ENCODE results near the gene TRAIP.
"Not testable (repeated sequence)": the region's sequence is repeated elsewhere in the genome, so short reads cannot be mapped to it uniquely, and the experiment has no call there.

TRAIP gene

GRCh38 chr3:49856181-49857005, at the start of gene TRAIP:
Gene TRAIP (minus strand): TSS chr3:49856564. CDS start chr3:49856453, 111 bp downstream.
- peak; percentile 84 to 96 (median 91) for DNase-seq (ENCODE audit: low read depth in 4 of 4, low spot score in 1 of 4)

GRCh38 chr3:49904448-49904847, 48.1 kb upstream of the TRAIP start:
- not testable (repeated sequence) for DNase-seq (ENCODE audit: low read depth in 4 of 4, low spot score in 1 of 4)

GRCh38 chr3:49903451-49904424, 47.4 kb upstream of the TRAIP start, which contains the start of gene MST1R:
Gene MST1R (minus strand): TSS chr3:49903873. CDS start chr3:49903609, 264 bp downstream.
- peak; percentile 46 to 82 (median 62) for DNase-seq (ENCODE audit: low read depth in 4 of 4, low spot score in 1 of 4)

GRCh38 chr3:49902511-49903345, 46.4 kb upstream of the TRAIP start:
- no peak for DNase-seq (ENCODE audit: low read depth in 4 of 4, low spot score in 1 of 4)

GRCh38 chr3:49901366-49902339, 45.3 kb upstream of the TRAIP start:
- no peak for DNase-seq (ENCODE audit: low read depth in 4 of 4, low spot score in 1 of 4)

GRCh38 chr3:49900491-49901153, 44.3 kb upstream of the TRAIP start:
- no peak for DNase-seq (ENCODE audit: low read depth in 4 of 4, low spot score in 1 of 4)

GRCh38 chr3:49899815-49900214, 43.5 kb upstream of the TRAIP start:
- DNase-seq (ENCODE audit: low read depth in 4 of 4, low spot score in 1 of 4), result no peak

- no peak for DNase-seq (ENCODE audit: low read depth in 4 of 4, low spot score in 1 of 4)
Measured at GRCh38 chr3:49898991-49899390, 42.6 kb upstream of the TRAIP start.

- DNase-seq (ENCODE audit: low read depth in 4 of 4, low spot score in 1 of 4), result no peak
Measured at GRCh38 chr3:49896345-49896744, 40.0 kb upstream of the TRAIP start.

- DNase-seq (ENCODE audit: low read depth in 4 of 4, low spot score in 1 of 4), result no peak
Measured at GRCh38 chr3:49895791-49896190, 39.4 kb upstream of the TRAIP start.

GRCh38 chr3:49889296-49889695, 32.9 kb upstream of the TRAIP start:
- no peak for DNase-seq (ENCODE audit: low read depth in 4 of 4, low spot score in 1 of 4)

GRCh38 chr3:49886922-49887265, 30.5 kb upstream of the TRAIP start:
- DNase-seq (ENCODE audit: low read depth in 4 of 4, low spot score in 1 of 4), result no peak

- DNase-seq (ENCODE audit: low read depth in 4 of 4, low spot score in 1 of 4), result no peak
Measured at GRCh38 chr3:49883998-49884397, 27.6 kb upstream of the TRAIP start.

- DNase-seq (ENCODE audit: low read depth in 4 of 4, low spot score in 1 of 4), result no peak
Measured at GRCh38 chr3:49882166-49882565, 25.8 kb upstream of the TRAIP start.

GRCh38 chr3:49880581-49881315, 24.4 kb upstream of the TRAIP start:
- DNase-seq (ENCODE audit: low read depth in 4 of 4, low spot score in 1 of 4), result no peak

GRCh38 chr3:49879721-49880120, 23.4 kb upstream of the TRAIP start:
- DNase-seq (ENCODE audit: low read depth in 4 of 4, low spot score in 1 of 4), result no peak

- DNase-seq (ENCODE audit: low read depth in 4 of 4, low spot score in 1 of 4), result no peak
Measured at GRCh38 chr3:49878686-49879085, 22.3 kb upstream of the TRAIP start.

- no peak for DNase-seq (ENCODE audit: low read depth in 4 of 4, low spot score in 1 of 4)
Measured at GRCh38 chr3:49877716-49878115, 21.4 kb upstream of the TRAIP start.

GRCh38 chr3:49876567-49876966, 20.2 kb upstream of the TRAIP start:
- no peak for DNase-seq (ENCODE audit: low read depth in 4 of 4, low spot score in 1 of 4)

Measured in stimulated activated CD4-positive, alpha-beta T cell treated with anti-CD3 and anti-CD28 coated beads, Interleukin-1b, Interleukin-23, amount 100 ng/mL, for 24 hours (primary cell).